Measurements from ENCODE around the gene SIDT2.
A peak's percentile ranks its signal among the peaks of the same experiment; 100 is the strongest.

SIDT2 gene

DNA sequence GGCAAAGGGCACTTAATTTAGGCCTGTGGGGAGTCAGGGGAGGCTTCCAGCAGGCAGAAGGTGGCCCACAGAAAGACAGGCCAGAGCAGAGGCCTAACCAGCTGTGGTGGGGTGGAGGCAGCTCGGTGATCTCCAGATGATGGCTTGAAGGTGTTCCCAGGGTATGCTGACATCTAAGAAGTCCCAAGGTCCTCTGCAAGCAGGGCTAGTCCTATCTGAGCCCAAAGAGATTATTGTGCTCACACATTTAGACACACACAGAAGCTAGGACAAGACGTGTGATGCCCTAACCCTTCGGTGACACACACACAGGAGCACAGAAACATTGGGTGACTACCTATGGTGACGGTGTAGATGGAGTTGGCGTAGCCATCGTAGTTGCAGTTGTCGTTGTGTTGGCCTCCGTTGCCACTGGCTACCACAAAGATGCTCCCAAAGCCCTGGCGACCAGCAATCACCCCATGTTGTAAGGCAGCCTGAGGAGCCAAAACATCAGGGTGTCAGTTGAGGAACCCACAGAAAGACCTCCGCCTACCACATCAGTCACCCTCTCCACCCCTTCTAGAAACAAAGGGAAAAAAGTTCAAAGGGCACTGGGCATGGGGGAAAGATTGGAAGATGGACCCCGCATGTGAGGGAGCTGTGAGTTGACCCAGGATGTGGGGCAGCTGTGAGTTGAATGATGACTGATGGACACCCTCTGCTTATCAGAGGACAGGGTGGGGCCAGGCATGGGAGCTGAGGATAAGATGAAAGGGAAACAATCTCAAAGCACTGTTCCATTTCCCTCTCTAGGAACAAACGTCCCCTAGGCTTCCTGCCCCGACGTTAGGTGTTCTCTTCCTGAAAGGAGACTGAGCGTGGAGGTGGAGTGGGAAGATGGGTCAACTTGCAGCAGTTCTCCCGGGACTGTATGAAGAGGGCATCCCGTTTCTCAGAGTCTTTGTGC is 45.5 kb downstream of the SIDT2 start:
- no peak for DNase-seq

DNA sequence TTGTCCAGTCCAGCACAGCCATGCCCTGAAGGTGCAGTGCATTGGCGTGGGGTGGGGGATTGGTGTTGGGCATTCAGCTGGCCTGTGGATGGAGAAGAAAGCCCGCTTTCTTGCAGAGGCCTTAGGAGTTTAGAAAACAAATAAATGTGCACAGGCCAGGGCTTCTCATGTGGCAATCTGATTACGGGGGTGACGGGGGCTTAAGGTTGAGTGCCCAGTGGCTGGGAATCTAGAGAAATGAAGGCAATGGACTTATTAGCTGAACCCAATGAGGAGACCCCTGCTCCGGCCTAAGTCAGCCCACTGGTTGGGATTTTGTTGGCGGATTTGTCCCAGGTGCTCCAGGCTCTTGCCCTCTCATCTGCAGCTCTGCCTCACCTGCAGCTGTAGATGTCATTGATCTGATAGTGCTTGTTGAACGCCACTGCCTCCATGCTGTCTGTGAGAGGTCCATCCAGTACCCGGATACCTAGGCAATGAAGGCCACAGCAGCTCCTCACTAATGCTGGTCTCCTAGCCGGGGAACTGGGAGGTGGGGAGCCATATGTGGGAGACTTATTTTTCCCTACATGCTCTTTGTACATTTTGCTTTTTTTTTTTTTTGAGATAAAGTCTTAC is 47.1 kb downstream of the SIDT2 start:
- DNase-seq, result no peak

DNA sequence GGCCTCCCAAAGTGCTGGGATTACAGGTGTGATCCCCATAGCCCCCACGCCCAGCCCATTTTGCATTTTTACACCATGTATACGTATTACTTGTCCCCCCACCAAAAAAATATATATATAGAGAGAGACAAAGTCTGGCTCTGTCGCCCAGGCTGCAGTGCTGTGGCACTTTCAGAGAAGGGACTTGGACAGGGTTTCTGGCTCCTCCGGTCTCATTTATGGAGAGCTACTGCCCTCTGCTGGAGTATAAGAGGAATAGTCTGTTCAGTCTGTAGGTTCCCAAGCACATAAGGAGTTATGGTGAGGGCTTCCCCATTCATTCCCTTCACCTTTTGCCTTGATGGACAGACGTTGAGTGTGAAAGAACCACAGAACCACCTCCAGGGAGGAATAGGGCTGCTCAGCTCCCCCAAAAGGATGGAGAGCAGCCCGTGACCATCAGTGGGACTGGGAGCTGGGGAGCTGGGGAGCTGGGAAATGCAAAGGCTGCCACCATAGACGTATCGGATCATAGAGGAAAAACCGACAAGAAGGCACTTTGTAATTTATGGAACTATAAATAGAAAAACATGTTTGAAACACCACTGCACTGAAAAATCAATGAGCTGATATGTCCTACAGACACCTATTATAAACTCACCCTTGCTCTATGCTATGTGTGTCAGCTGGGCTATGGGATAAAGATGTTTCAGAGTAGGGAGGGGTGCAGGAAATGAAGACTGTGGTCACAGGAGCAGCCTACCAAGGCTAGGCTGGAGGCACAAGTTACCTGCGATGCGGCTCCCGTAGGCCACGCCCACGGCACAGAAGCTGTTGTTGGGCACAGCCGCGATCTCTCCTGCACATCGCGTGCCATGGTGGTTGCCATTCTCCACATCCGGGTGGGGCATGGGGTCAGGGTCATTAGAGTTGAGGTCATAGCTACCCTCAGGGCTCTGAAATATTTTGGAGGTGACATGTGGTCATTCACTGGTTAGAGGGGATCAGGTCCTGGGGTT is 48.1 kb downstream of the SIDT2 start:
- no peak for DNase-seq

DNA sequence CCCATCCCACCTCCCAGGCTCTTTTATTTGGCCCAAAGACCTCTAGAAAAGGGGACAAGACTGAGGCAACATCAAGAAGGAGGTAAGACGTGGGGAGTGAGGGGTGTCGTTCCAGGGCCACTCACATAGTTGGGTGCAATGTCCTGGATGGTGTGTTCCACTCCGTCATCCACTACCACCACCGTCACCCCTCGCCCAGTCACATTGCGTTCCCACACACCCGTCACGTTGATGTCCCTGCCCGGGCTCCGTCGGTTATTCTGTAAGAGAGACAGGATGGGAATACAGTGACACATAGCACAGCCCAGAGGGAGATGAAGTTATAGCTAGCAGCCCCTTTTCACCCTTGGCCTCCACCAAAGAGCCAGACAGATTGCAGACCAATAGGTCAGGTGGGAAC is 49.5 kb downstream of the SIDT2 start:
- no peak for DNase-seq

DNA sequence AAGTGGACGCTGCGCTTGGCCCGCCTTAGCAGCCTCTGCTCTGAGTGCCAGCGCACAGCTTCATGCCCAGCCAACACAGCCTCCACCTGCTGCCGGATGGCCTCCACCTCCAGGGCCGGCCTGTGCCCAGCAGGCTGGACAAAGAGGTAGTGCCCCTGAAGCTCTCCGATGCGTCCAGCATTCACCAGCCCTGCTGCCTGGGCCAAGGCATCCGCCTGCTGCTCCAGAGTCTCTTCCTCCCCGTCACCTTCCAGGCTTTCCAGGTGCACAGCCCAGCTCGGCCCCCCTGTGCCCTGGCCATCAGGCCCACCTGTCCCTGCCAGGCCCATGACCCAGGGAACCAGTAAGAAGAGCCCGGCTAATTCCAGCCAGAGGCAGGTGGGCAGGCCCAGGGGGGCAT is 50.9 kb downstream of the SIDT2 start:
- no peak for DNase-seq

DNA sequence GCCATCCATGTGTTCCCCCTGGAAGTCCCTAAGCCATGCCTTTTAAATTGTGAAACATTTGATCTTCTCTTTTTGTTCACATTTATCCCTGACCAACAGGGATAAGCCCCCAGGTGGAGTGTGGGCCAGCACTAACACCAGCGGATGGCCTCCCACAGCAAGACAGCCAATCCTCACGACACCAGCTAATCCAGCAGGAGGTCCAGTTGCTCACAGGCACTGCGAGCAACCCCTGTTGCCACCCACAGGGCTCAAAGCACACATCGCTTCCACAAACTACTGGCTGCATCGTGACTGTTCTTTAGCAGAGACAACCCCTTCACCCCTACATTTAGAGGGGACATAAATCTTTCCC is 51.4 kb downstream of the SIDT2 start:
- DNase-seq, result no peak

DNA sequence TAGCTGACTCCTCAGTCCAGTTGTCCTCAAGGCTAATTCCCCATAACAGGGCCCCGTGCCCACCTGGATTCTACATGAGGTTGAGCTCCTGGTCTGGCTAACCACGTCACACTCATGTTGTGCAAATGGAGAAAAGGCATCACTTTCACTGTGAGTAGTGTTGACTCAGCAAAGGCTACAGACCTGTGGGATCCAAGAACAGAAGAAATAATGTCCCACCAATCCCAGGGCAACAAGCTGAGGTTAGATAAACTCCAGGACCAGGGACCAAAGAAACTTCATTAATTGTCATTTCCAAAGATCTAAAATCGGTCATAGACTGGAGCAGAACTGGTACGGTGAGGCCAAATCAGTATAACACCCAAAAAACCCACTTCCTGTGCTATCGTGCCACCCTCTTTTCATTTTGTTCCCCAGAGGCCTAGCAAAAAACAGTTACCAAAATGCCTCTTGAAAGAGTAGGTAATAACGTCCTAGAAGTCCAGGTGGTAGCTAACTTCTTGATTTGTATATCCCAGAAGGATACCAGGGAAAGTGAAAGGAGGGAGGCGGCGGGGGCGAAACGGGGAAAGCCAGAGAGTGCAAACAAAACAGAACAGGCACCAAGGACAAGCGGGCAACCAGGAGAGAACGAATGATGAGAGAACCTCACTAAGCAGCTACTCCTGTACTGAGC is 51.9 kb downstream of the SIDT2 start:
- peak; percentile 40 for DNase-seq

DNA sequence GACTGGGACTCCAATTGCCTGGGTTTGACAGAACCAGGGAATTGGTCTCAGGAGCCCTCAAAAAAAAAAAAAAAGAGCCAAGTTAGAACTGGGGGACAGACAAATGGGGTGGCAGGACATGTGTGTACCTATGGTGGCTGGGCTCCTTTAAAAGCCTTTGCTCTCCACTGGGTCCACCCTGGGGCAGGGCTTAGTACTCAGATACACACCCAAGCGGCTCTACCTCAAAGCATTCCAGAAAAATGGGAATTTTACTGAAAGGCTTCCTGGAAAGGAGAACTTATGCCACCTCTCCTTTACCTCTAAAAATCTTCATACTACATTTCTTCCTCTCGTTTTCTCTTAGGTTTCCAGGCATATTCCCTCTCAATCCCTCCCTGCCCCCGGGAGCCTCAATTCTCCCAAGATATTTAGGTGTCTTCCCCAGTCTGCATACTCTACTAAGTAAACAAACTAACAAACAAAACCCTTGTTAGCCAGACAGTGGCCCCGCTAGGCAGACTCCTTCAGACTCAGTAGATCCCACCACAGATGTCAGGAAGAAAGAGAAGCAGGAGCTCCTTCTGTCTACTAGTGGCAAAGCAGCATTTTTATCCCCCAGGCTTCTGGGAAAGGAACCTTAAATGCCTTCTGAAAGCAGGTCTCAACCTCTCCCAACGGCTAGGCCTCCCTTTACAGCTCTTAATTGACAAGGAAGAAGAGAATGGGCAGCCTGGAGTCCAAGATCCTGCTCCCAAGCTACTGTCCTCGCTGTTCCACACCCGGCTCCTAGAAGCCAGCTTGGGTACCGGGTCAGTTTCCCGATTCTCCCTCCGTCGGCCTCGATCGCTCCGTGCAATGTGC is 52.7 kb downstream of the SIDT2 start:
- no peak for DNase-seq

DNA sequence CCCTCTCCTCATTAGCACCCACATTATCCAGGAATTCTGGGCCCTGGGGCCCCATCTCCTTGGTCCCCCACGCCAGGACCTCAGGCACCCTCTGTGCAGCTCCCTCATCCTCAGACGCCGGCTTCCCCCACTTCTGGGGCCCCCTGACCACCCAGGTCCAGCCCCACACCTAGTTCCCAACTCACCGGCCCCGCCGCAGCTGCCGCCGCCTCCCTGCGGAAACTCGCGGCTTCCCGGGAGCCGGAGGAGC is 53.2 kb downstream of the SIDT2 start, which contains the start of gene PCSK7:
Gene PCSK7, minus strand, starts transcription at position 232 of the 250 bp plus-strand sequence. CDS start 2,229 bp downstream, outside the sequence.
- DNase-seq, result no peak

DNA sequence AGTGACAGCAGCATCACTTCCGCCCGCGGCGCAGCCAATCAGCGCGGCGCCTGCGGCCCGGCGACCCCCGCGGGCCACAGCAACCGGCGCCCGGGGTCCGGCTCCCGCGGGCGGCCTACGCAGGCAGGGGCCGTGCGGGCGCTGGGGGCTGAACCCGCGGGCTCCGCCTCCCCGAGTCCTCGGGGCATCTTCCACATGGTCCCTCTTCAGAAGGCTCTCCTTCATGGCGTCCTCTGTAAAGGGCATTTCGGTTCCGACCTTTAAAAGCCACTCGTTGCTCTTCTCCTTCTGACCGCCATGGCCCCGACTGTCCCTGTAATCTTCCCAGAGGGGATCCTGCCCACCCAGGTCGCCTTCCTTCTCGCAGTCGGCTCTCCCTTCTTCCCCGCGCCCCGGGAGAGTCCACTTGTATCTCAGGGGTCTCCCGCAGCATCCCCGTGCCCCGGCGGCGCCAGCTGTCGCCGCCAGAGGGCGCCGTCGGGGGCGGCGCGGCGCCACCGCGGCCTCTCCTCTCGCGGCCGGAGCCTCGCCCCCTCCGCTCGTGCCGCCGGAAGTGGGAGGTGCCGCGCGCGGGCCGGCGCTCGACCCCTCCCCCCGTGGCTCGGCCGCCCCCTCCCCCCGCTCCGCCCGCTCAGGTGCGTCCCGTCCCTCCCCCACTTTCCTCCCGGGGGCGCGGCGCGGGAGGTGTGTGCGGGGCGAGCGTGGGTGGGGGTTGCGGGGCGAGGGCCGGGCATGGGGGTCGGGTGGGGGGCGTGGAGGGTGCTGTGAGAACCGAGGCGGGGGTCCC is 53.7 kb downstream of the SIDT2 start, which contains the start of gene RNF214:
Gene RNF214, plus strand, starts transcription at position 580 of the 787 bp plus-strand sequence. CDS start 1,602 bp downstream, outside the sequence.
- DNase-seq, result peak; percentile 79

DNA sequence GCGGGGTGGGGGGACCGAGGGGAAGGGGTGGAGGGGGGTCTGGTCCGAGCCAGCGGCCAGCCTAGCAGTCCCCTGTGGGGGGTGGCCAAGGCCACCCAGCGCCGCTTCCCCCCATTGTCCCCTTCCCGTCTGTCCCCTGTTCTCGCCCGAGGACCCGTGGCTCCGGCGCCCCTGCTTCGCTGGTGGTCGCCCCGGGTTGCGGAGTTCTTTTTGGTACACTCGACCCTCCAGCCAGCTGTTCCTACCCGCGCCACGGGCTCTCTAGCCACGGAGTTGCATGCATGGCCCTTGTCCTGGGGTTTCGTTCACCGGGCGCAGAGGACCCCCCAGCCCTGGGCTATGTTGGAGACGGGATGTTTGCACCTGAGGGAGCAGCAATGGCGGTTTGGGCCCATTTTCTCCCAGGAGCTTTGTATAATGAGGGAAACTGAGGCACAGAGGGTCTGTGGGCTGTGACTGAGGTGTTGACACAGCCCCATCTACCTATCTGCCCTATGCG is 54.4 kb downstream of the SIDT2 start:
- DNase-seq, result no peak

DNA sequence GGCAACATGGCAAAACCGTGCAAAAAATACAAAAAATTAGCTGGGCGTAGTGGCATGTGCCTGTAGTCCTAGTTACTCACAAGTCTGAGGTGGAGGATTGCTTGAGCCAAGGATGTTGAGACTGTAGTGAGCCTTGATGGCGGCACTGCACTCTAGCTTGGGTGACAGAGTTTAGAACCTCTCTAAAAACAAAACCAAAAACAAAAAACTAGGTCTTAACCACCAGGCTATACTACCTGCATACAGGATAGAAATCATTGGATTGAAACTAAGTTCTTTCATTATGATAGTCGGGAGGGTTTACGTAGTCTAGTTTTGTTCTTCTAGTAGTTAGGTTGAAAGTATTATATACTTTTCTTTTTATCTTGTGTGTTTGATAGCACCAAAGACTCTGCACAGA is 59.7 kb downstream of the SIDT2 start:
- DNase-seq, result no peak

DNA sequence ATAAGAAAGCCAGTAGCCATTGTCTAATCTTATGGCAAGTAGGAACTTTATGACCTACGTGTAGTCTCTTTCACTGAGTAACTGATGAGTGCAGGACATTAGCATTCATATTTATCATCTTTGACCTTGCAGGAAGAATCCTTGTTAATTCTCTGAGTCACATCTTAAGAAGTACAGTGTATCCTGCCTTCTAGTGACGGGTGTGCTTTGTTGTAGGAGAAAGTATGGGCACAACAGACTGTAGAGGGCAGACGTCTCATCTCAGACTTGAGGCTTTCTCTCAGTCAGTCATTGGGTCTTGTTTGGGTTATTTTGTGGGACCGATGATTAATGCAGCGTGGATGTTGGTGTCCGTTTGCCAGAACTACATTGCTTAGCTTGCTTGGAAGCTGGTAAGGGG is 60.8 kb downstream of the SIDT2 start:
- DNase-seq, result no peak
